T-helper 2 cell treated with Interferon-gamma antibody and Interleukin-4, amounts not matched to agents 5 μg/mL and 100 μg/mL, for 36 hours (primary cell): ENCODE results near the gene MYT1.
"Not testable (repeated sequence)": the region's sequence is repeated elsewhere in the genome, so short reads cannot be mapped to it uniquely, and the experiment has no call there.

Source experiments
- DNase-seq: peaks from one replicate; pipeline ENCODE4 v3.0.0; 2021; ENCODE audit warnings: low spot score
- H3K27ac Mint-ChIP-seq: one replicate; pipeline ENCODE4 v1.8.0; 2021; ENCODE audit warnings: mild to moderate bottlenecking, mixed read lengths
- H3K27me3 Mint-ChIP-seq: one replicate; pipeline ENCODE4 v1.8.0; 2021; ENCODE audit warnings: low read depth, mixed read lengths
- H3K36me3 Mint-ChIP-seq: one replicate; pipeline ENCODE4 v1.8.0; 2021; ENCODE audit warnings: low read depth, mixed read lengths
- H3K4me1 Mint-ChIP-seq: one replicate; pipeline ENCODE4 v1.8.0; 2021; ENCODE audit warnings: low read depth, mixed read lengths
- H3K4me3 Mint-ChIP-seq: one replicate; pipeline ENCODE4 v1.8.0; 2022; ENCODE audit warnings: mild to moderate bottlenecking, moderate library complexity, mixed read lengths
- H3K9me3 Mint-ChIP-seq: one replicate; pipeline ENCODE4 v1.8.0; 2021; ENCODE audit warnings: mixed read lengths

Gene MYT1

DNA sequence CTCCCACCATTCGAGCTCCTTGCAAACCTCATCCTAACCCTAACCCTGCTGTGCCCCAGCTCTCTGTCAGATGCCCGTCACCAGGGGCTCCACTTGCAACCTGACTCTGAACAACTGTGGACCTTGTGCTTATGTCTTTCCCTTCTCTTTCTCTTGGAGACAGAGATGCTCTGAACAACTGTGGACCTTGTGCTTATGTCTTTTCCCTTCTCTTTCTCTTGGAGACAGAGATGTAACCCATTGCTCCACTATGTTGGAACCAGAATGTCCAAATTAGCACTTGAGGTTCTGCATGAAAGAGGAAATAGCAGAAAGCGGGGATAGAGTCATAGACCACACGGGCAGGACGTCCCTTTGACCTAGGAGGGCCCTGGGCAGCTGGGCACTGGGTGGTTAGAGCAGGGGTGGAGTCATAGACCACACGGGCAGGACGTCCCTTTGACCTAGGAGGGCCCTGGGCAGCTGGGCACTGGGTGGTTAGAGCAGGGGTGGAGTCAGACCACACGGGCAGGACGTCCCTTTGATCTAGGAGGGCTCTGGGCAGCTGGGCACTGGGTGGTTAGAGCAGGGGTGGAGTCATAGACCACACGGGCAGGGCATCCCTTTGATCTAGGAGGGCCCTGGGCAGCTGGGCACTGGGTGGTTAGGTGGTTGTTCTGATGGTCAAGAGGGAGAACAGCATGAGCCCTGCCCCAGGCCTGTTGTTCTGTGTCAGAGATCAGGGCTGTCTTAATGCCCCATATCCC is 113.5 kb downstream of the MYT1 start:
- Mint-ChIP-seq H3K4me1 (peaks cover 6% of the 10 kb centered on the region), H3K4me3 (no peak overlapping the region), H3K36me3 (peaks cover 8% of the 10 kb centered on the region), H3K9me3 (no peaks in the 10 kb centered on the region), H3K27me3 (peaks cover 3% of the 10 kb centered on the region), H3K27ac (no peak overlapping the region)
- DNase-seq = no peak

DNA sequence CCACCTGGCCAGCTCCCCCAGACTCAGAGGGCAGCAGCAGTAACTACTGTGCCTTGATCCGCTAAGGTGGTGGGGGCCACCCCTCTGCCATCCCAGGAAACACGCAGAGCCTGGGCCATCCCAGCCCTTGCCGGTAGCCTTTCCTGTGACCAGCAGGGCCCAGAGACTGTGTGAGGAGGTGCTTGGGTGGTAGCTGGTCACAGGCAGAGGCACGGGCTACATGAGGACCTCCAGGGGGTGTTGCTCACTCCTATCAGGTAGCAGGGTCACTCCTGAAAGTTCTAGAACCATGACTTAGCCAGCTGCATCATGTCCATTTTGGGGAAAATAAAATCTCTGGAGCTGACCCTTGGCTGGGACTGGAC is 114.0 kb downstream of the MYT1 start:
- Mint-ChIP-seq H3K4me3 (no peak overlapping the region), H3K4me1 (peaks cover 6% of the 10 kb centered on the region), H3K9me3 (no peaks in the 10 kb centered on the region), H3K27ac (no peak overlapping the region), H3K27me3 (peaks cover 4% of the 10 kb centered on the region), H3K36me3 (peaks cover 5% of the 10 kb centered on the region)
- DNase-seq = no peak

- peaks cover 11% of the 10 kb centered on the region for H3K27me3 Mint-ChIP-seq
- H3K9me3 Mint-ChIP-seq = peaks cover 4% of the 10 kb centered on the region
- H3K4me1 Mint-ChIP-seq = peaks cover 5% of the 10 kb centered on the region
- H3K4me3 Mint-ChIP-seq = no peak overlapping the region
- H3K36me3 Mint-ChIP-seq = no peaks in the 10 kb centered on the region
- H3K27ac Mint-ChIP-seq = no peak overlapping the region
- no peak for DNase-seq
These were observed 115.7 kb downstream of the MYT1 start for GRCh38 chr20:64279826-64280459.

GRCh38 chr20:64280460-64280843 is 116.2 kb downstream of the MYT1 start:
- peaks cover 3% of the 10 kb centered on the region for H3K4me1 Mint-ChIP-seq
- no peak overlapping the region for H3K4me3 Mint-ChIP-seq
- H3K36me3 Mint-ChIP-seq = no peaks in the 10 kb centered on the region
- peaks cover 11% of the 10 kb centered on the region for H3K27me3 Mint-ChIP-seq
- DNase-seq = no peak
- peaks cover 5% of the 10 kb centered on the region for H3K9me3 Mint-ChIP-seq
- no peak overlapping the region for H3K27ac Mint-ChIP-seq

- no peak overlapping the region for H3K4me3 Mint-ChIP-seq
- DNase-seq = no peak
- no peaks in the 10 kb centered on the region for H3K36me3 Mint-ChIP-seq
- peaks cover 3% of the 10 kb centered on the region for H3K4me1 Mint-ChIP-seq
- H3K27ac Mint-ChIP-seq = no peak overlapping the region
- peaks cover 11% of the 10 kb centered on the region for H3K27me3 Mint-ChIP-seq
- peaks cover 5% of the 10 kb centered on the region for H3K9me3 Mint-ChIP-seq
These were observed 119.4 kb downstream of the MYT1 start for GRCh38 chr20:64283646-64284045.

GRCh38 chr20:64285579-64286446 is 121.6 kb downstream of the MYT1 start:
- H3K27me3 Mint-ChIP-seq = peaks cover 11% of the 10 kb centered on the region
- peak; percentile 92 for DNase-seq
- not testable (repeated sequence) for H3K27ac Mint-ChIP-seq, H3K36me3 Mint-ChIP-seq, H3K9me3 Mint-ChIP-seq, H3K4me1 Mint-ChIP-seq, H3K4me3 Mint-ChIP-seq

DNA sequence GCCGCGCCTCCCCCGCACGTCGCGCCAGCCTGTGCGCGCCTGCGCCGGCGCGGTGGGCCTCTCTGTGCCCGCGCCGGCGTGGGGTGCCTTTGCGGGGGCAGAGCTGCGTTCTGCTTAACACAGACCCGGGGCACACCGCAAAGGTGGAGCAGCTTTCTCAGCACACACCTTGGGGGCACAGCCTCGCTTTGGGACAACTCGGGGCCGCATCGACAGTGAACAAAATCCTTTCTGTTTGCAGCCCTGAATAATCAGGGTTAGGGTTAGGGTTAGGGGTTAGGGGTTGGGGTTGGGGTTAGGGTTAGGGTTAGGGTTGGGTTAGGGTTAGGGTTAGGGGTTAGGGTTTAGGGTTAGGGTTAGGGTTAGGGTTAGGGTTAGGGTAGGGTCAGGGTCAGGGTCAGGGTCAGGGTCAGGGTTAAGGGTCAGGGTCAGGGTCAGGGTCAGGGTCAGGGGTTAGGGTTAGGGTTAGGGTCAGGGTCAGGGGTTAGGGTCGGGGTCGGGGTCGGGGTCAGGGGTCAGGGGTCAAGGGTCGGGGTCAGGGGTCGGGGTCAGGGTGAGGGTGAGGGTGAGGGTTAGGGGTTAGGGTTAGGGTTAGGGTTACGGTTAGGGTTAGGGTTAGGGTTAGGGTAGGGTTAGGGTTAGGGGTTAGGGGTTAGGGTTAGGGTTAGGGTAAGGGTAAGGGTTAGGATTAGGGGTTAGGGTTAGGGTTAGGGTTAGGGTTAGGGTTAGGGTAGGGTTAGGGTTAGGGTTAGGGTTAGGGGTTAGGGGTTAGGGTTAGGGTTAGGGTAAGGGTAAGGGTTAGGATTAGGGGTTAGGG is 122.4 kb downstream of the MYT1 start:
- H3K36me3 Mint-ChIP-seq, DNase-seq, H3K4me1 Mint-ChIP-seq, H3K27ac Mint-ChIP-seq, H3K9me3 Mint-ChIP-seq, H3K4me3 Mint-ChIP-seq: not testable (repeated sequence)
- H3K27me3 Mint-ChIP-seq = peaks cover 11% of the 10 kb centered on the region

GRCh38 chr20:64287264-64287590 is 123.0 kb downstream of the MYT1 start:
- H3K27ac Mint-ChIP-seq, H3K4me1 Mint-ChIP-seq, H3K27me3 Mint-ChIP-seq, H3K4me3 Mint-ChIP-seq, H3K9me3 Mint-ChIP-seq, H3K36me3 Mint-ChIP-seq, DNase-seq: not testable (repeated sequence)
